Kidney (tissue), 14 donors: Measurements from ENCODE around the gene TTLL7. TPM values are rescaled to one million over a fixed set of nuclear protein-coding genes. Genes with fewer than 3 reads are reported as not detected.

Experiments
- DNase-seq, 5 donors: peaks; one replicate each; pipeline ENCODE4 v3.0.0-alpha.2; 2013 to 2020
- FAIRE-seq: peaks from 2 replicates; lab custom pipeline; 2012; peaks lifted over from hg19 to GRCh38; lab: Jason Lieb, UNC
- H3K27ac ChIP-seq, 2 donors: one replicate each; pipeline ENCODE4 v1.7.0; 2013; ENCODE audit warnings: low read depth in 2 of 2, low read length in 2 of 2, inconsistent platforms in 1 of 2
- H3K27me3 ChIP-seq: one replicate; pipeline ENCODE4 v1.7.1; 2013; ENCODE audit warnings: low read length, inconsistent platforms; ENCODE audit not compliant: control insufficient read depth, insufficient read depth
- H3K36me3 ChIP-seq, 3 donors: one replicate each; pipeline versions ENCODE4 v1.7.0 to v1.7.1; 2013; ENCODE audit warnings: low read length in 3 of 3, control low read depth in 1 of 3, inconsistent platforms in 1 of 3; ENCODE audit not compliant: insufficient read depth in 3 of 3, control insufficient read depth in 2 of 3
- H3K4me1 ChIP-seq, 3 donors: one replicate each; pipeline versions ENCODE4 v1.7.0 to v1.7.1; 2013; ENCODE audit warnings: low read length in 3 of 3, inconsistent platforms in 1 of 3, low read depth in 1 of 3; ENCODE audit not compliant: control insufficient read depth in 2 of 3, insufficient read depth in 2 of 3
- H3K4me3 ChIP-seq, 3 donors: one replicate each; pipeline versions ENCODE4 v1.7.0 to v1.8.1; 2013; ENCODE audit warnings: low read length in 3 of 3, control low read depth in 1 of 3, inconsistent platforms in 1 of 3
- H3K9ac ChIP-seq, 3 donors: one replicate each; pipeline versions ENCODE4 v1.7.0 to v1.7.1; 2013; ENCODE audit warnings: low read length in 3 of 3, control low read depth in 1 of 3, inconsistent platforms in 1 of 3
- H3K9me3 ChIP-seq, 3 donors: one replicate each; pipeline versions ENCODE4 v1.7.0 to v1.7.1; 2013; ENCODE audit warnings: low read length in 3 of 3, control low read depth in 1 of 3, inconsistent platforms in 1 of 3; ENCODE audit not compliant: control insufficient read depth in 2 of 3, insufficient read depth in 1 of 3
- intact Hi-C: fragments of 100-400 bp; cut with DNase I; formaldehyde crosslinking; loops from one replicate; pipeline ENCODE4 v1.11.1; 2022
- polyA plus RNA-seq: library from polyadenylated mRNA; stranded (reverse); fragments of 350-450 nt; fragmentation: Illumina TruSeq; extraction: RNeasy Lipid Tissue Mini Kit (QIAGEN cat#74804); gene quantifications from one replicate; pipeline ENCODE4 v1.2.3, GENCODE V29; 2014; ENCODE audit warnings: low read depth, low replicate concordance; ENCODE audit not compliant: insufficient read depth
- total RNA-seq: library from RNA; stranded (reverse); fragmentation: NEBNext Ultra II Directional; extraction: Animal tissue kit (Norgen Biotek cat#: 25700); gene quantifications from one replicate; pipeline ENCODE4 v1.2.1, GENCODE V29; 2021
- TF ChIP-seq, protein P1 (sequence below): IDR thresholded peaks from 3 replicates; pipeline ENCODE4 v1.5.1; 2012; ENCODE audit warnings: mild to moderate bottlenecking, moderate library complexity, borderline replicate concordance; ENCODE audit not compliant: insufficient read depth; ENCODE audit errors: extremely low read depth
- donor health status: control.
- donor health status: control.
- donor health status: control.
- donor health status: control.
- donor health status: control.
- donor health status: DM: yes; HTN: yes; CAD: no.
- donor health status: Normal renal cell carcinoma (clear cell type).

TTLL7 gene
- total and polyA plus RNA-seq, 2 donors from 2014 or later: 2.3 to 7.0 TPM

DNA sequence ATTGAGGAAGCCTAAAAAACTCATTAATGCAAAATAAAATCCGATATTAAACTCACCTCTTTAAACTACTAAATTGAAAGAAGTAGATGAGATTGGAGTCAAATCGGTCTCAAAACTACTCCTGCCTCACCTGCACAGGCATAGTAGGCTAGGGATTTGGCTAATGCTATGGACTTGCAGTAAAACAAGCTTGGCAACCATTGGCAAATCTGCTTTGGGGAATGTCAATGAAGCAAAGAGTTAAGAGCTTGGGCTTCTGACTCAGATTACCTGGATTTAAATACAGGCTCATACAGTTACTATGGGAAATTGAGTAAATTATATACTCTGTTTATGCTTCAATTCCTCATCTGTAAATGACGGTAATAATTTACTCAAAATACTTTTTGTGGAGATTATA lies 111.4 kb downstream of the TTLL7 start:
- Histone ChIP-seq H3K9ac (no peak overlapping the region), H3K4me3 (no peak overlapping the region), H3K9me3 (no peaks in the 10 kb centered on the region), H3K36me3 (no peaks in the 10 kb centered on the region), H3K27me3 (no peaks in the 10 kb centered on the region), H3K27ac (no peak overlapping the region), H3K4me1 (no peaks in the 10 kb centered on the region)
- TF ChIP-seq, protein P1, sequence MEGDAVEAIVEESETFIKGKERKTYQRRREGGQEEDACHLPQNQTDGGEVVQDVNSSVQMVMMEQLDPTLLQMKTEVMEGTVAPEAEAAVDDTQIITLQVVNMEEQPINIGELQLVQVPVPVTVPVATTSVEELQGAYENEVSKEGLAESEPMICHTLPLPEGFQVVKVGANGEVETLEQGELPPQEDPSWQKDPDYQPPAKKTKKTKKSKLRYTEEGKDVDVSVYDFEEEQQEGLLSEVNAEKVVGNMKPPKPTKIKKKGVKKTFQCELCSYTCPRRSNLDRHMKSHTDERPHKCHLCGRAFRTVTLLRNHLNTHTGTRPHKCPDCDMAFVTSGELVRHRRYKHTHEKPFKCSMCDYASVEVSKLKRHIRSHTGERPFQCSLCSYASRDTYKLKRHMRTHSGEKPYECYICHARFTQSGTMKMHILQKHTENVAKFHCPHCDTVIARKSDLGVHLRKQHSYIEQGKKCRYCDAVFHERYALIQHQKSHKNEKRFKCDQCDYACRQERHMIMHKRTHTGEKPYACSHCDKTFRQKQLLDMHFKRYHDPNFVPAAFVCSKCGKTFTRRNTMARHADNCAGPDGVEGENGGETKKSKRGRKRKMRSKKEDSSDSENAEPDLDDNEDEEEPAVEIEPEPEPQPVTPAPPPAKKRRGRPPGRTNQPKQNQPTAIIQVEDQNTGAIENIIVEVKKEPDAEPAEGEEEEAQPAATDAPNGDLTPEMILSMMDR: no peak
- intact Hi-C loops: no loop called here
- DNase-seq: no peak
- FAIRE-seq: no peak

DNA sequence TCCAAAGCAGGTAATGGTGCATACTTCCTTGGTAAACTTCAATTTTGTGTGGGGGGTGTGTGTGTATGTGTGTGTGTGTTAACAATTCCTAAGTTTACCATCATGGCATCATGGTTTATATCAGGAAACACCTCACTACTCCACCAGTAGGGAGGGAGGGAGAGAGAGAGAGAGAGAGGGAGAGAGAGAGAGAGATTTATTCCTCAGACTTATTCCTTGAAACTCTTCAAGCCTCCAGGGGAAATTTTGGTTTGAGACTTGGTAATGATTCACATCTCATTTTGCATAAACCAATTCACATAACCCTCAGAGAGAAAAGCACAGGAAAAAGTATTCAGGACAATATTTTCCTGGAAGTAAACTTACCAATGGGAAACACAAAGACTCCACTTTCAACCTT lies 115.0 kb downstream of the TTLL7 start:
- H3K4me3 ChIP-seq: no peak overlapping the region
- intact Hi-C loops: no loop called here

DNA sequence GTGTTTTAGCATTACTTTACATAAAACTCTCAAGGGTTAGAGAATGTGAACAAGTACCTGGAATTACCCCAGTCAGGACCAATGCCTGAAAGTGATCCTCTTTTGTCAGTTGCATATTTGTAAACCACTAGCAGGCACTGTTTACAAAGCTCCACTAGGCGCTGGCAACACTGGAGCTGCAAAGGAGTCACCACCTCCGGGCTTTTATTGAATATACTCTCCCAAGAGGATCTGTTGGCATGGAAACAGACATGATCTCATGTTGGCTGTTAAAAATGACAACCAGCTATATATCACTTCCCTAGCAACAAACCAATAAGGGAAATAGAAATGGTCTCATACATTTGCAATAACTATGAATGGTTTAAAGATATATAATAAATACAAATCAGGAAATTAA lies 116.0 kb downstream of the TTLL7 start:
- Histone ChIP-seq H3K27ac (no peak overlapping the region), H3K9me3 (no peaks in the 10 kb centered on the region), H3K27me3 (no peaks in the 10 kb centered on the region), H3K4me1 (no peaks in the 10 kb centered on the region), H3K36me3 (no peaks in the 10 kb centered on the region), H3K4me3 (no peak overlapping the region), H3K9ac (no peak overlapping the region)
- DNase-seq: peak in 1 of 5 donors; percentile 15
- FAIRE-seq: no peak
- TF ChIP-seq, protein P1: no peak
- intact Hi-C loops: no loop called here

More for the DNA sequence above, 115.0 kb downstream of the TTLL7 start:
- TF ChIP-seq, protein P1: no peak
- Histone ChIP-seq H3K4me1 (no peaks in the 10 kb centered on the region), H3K27ac (no peak overlapping the region), H3K9me3 (no peaks in the 10 kb centered on the region), H3K27me3 (no peaks in the 10 kb centered on the region), H3K36me3 (no peaks in the 10 kb centered on the region), H3K9ac (no peak overlapping the region)
- FAIRE-seq (no peak), DNase-seq (no peak)

DNA sequence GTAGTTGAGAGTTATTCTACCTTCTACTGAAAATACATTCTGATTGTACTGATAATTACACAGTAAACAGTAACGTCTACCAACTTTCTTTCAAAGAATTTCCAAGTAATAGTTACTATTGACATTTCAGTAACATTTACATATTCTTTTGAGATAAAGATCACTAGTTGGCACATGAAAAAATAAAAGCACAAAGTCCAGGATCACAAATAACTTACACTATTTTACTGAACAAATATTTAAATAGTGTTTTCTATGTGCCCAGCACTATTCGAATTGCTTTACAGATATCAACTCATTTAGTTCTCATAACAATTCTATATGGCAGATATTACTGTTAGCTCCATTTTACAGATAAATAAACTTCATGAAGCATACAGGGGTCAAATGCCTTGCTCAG lies 126.4 kb downstream of the TTLL7 start:
- no peak overlapping the region for H3K9ac ChIP-seq
- H3K9me3 ChIP-seq: peaks cover 0 to 3% (median 0%) of the 10 kb centered on the region in 3 donors
- TF ChIP-seq, protein P1: no peak
- intact Hi-C loops: no loop called here
- H3K27ac ChIP-seq: no peak overlapping the region
- no peaks in the 10 kb centered on the region for H3K4me1 ChIP-seq
- no peak for FAIRE-seq
- H3K36me3 ChIP-seq: no peaks in the 10 kb centered on the region
- H3K4me3 ChIP-seq: no peak overlapping the region
- DNase-seq: no peak
- no peaks in the 10 kb centered on the region for H3K27me3 ChIP-seq
